Activated CD4-positive, alpha-beta memory T cell treated with anti-CD3 and anti-CD28 coated beads for 36 hours (primary cell): Measurements from ENCODE around the gene DRC3. TPM values are rescaled to one million over a fixed set of nuclear protein-coding genes. Genes with fewer than 3 reads are reported as not detected.
"Not testable (repeated sequence)": the region's sequence is repeated elsewhere in the genome, so short reads cannot be mapped to it uniquely, and the experiment has no call there.

Experiments used
- CTCF ChIA-PET: fragments of 350-600 bp; sonication (Branson Sonifier 250); formaldehyde crosslinking; loops from one replicate; lab custom pipeline; 2021; ENCODE audit warnings: antibody characterized with exemption, inconsistent platforms; lab: Charles Lee
- POLR2A ChIA-PET: fragments of 350-600 bp; sonication (Branson Sonifier 250); formaldehyde crosslinking; loops from one replicate; lab custom pipeline; 2021; ENCODE audit warnings: antibody characterized with exemption; lab: Charles Lee
- DNase-seq: peaks from one replicate; pipeline ENCODE4 v3.0.0-alpha.2; 2020
- H3K27ac Mint-ChIP-seq: one replicate; pipeline ENCODE4 v1.8.0; 2021; ENCODE audit warnings: mixed read lengths
- H3K27me3 Mint-ChIP-seq: one replicate; pipeline ENCODE4 v1.8.0; 2021; ENCODE audit warnings: mixed read lengths
- H3K36me3 Mint-ChIP-seq: one replicate; pipeline ENCODE4 v1.8.0; 2021; ENCODE audit warnings: mixed read lengths
- H3K4me1 Mint-ChIP-seq: one replicate; pipeline ENCODE4 v1.8.0; 2021; ENCODE audit warnings: low read depth, mixed read lengths
- H3K4me3 Mint-ChIP-seq: one replicate; pipeline ENCODE4 v1.8.0; 2021; ENCODE audit warnings: mild to moderate bottlenecking, mixed read lengths
- H3K9me3 Mint-ChIP-seq: one replicate; pipeline ENCODE4 v1.8.0; 2021; ENCODE audit warnings: mixed read lengths
- intact Hi-C: fragments of 100-400 bp; cut with micrococcal nuclease; formaldehyde crosslinking; loops from one replicate; pipeline ENCODE4 v1.15.1; 2023
- total RNA-seq, 2 experiments: library from RNA; stranded (reverse); gene quantifications; one replicate each; pipeline ENCODE4 v1.2.3, GENCODE V29; 2021

Gene DRC3
- total RNA-seq, 2 experiments from 2014 or later: 0.34 to 0.52 TPM

GRCh38 chr17:17934214-17934613 lies 38.4 kb upstream of the DRC3 start:
- POLR2A ChIA-PET: no interaction called here
- CTCF ChIA-PET: no interaction called here
- intact Hi-C loops: no loop called here
- H3K27ac Mint-ChIP-seq: no peak overlapping the region
- H3K4me1 Mint-ChIP-seq: peaks cover 25% of the 10 kb centered on the region
- no peak for DNase-seq
- no peaks in the 10 kb centered on the region for H3K27me3 Mint-ChIP-seq
- H3K4me3 Mint-ChIP-seq: no peak overlapping the region
- no peaks in the 10 kb centered on the region for H3K36me3 Mint-ChIP-seq
- H3K9me3 Mint-ChIP-seq: no peaks in the 10 kb centered on the region

- Mint-ChIP-seq H3K9me3 (no peaks in the 10 kb centered on the region), H3K4me3 (no peak overlapping the region), H3K4me1 (peaks cover 25% of the 10 kb centered on the region), H3K36me3 (no peaks in the 10 kb centered on the region), H3K27me3 (no peaks in the 10 kb centered on the region), H3K27ac (no peak overlapping the region)
- ChIA-PET POLR2A (interaction anchor here (0.7 kb wide), 1 partner anchor 25 kb away, joined by 3 read pairs; no protein-coding TSS in a partner anchor), CTCF (no interaction called here)
- DNase-seq: no peak
- intact Hi-C loops: no loop called here
Measured at GRCh38 chr17:17934806-17935205, 37.9 kb upstream of the DRC3 start.

GRCh38 chr17:17935321-17936271 lies 37.1 kb upstream of the DRC3 start:
- Mint-ChIP-seq H3K36me3 (no peaks in the 10 kb centered on the region), H3K9me3 (no peaks in the 10 kb centered on the region), H3K4me1 (peaks cover 25% of the 10 kb centered on the region), H3K27ac (no peak overlapping the region), H3K4me3 (no peak overlapping the region), H3K27me3 (no peaks in the 10 kb centered on the region)
- CTCF ChIA-PET: interaction anchor here (0.6 kb wide), 1 partner anchor 62 kb away, joined by 3 read pairs; no protein-coding TSS in a partner anchor
- no peak for DNase-seq
- POLR2A ChIA-PET: interaction anchor here (0.7 to 1.0 kb wide), 2 partner anchors 24 to 94 kb away, joined by 3 read pairs; no protein-coding TSS in a partner anchor
- intact Hi-C loops: no loop called here

GRCh38 chr17:17937201-17937853 lies 35.3 kb upstream of the DRC3 start:
- no peak for DNase-seq
- H3K27me3 Mint-ChIP-seq: no peaks in the 10 kb centered on the region
- no peaks in the 10 kb centered on the region for H3K9me3 Mint-ChIP-seq
- peaks cover 25% of the 10 kb centered on the region for H3K4me1 Mint-ChIP-seq
- POLR2A ChIA-PET: no interaction called here
- no peaks in the 10 kb centered on the region for H3K36me3 Mint-ChIP-seq
- intact Hi-C loops: no loop called here
- no peak overlapping the region for H3K4me3 Mint-ChIP-seq
- CTCF ChIA-PET: no interaction called here
- H3K27ac Mint-ChIP-seq: no peak overlapping the region

- intact Hi-C loops: no loop called here
- DNase-seq: no peak
- H3K27ac Mint-ChIP-seq: no peak overlapping the region
- ChIA-PET CTCF (no interaction called here), POLR2A (no interaction called here)
- H3K9me3 Mint-ChIP-seq: no peaks in the 10 kb centered on the region
- peaks cover 27% of the 10 kb centered on the region for H3K4me1 Mint-ChIP-seq
- H3K4me3 Mint-ChIP-seq: no peak overlapping the region
- H3K27me3 Mint-ChIP-seq: no peaks in the 10 kb centered on the region
- no peaks in the 10 kb centered on the region for H3K36me3 Mint-ChIP-seq
Measured at GRCh38 chr17:17937958-17938357, 34.7 kb upstream of the DRC3 start.

- CTCF ChIA-PET: no interaction called here
- intact Hi-C loops: no loop called here
- no peaks in the 10 kb centered on the region for H3K36me3 Mint-ChIP-seq
Measured at GRCh38 chr17:17938388-17939107, 34.1 kb upstream of the DRC3 start.

GRCh38 chr17:17939941-17940340 lies 32.7 kb upstream of the DRC3 start:
- H3K4me3 Mint-ChIP-seq, DNase-seq, intact Hi-C loops, H3K27me3 Mint-ChIP-seq, H3K36me3 Mint-ChIP-seq, H3K9me3 Mint-ChIP-seq, H3K27ac Mint-ChIP-seq: not testable (repeated sequence)
- CTCF ChIA-PET: interaction anchor here (1.3 kb wide), 1 partner anchor 326 kb away, joined by 3 read pairs; no protein-coding TSS in a partner anchor
- H3K4me1 Mint-ChIP-seq: peaks cover 23% of the 10 kb centered on the region
- POLR2A ChIA-PET: interaction anchor here (0.6 kb wide), 1 partner anchor 16 kb away, joined by 3 read pairs; no protein-coding TSS in a partner anchor

More at GRCh38 chr17:17938388-17939107, 34.1 kb upstream of the DRC3 start:
- no peak overlapping the region for H3K27ac Mint-ChIP-seq
- H3K4me3 Mint-ChIP-seq: no peak overlapping the region
- no peaks in the 10 kb centered on the region for H3K27me3 Mint-ChIP-seq
- no peak for DNase-seq
- H3K9me3 Mint-ChIP-seq: no peaks in the 10 kb centered on the region
- POLR2A ChIA-PET: no interaction called here
- H3K4me1 Mint-ChIP-seq: peaks cover 29% of the 10 kb centered on the region

- intact Hi-C loops: no loop called here
- H3K9me3 Mint-ChIP-seq: no peaks in the 10 kb centered on the region
- peaks cover 18% of the 10 kb centered on the region for H3K4me1 Mint-ChIP-seq
- DNase-seq: no peak
- no peaks in the 10 kb centered on the region for H3K36me3 Mint-ChIP-seq
- no peak overlapping the region for H3K27ac Mint-ChIP-seq
- ChIA-PET POLR2A (interaction anchor here (0.8 kb wide), 1 partner anchor 17 kb away, joined by 3 read pairs; no protein-coding TSS in a partner anchor), CTCF (interaction anchor here (1.3 kb wide), 1 partner anchor 327 kb away, joined by 3 read pairs; no protein-coding TSS in a partner anchor)
- no peak overlapping the region for H3K4me3 Mint-ChIP-seq
- no peaks in the 10 kb centered on the region for H3K27me3 Mint-ChIP-seq
Measured at GRCh38 chr17:17940441-17940911, 32.2 kb upstream of the DRC3 start.

- Mint-ChIP-seq H3K27me3 (no peaks in the 10 kb centered on the region), H3K36me3 (no peaks in the 10 kb centered on the region), H3K27ac (no peak overlapping the region), H3K4me3 (no peak overlapping the region), H3K9me3 (no peaks in the 10 kb centered on the region), H3K4me1 (peaks cover 12% of the 10 kb centered on the region)
- POLR2A ChIA-PET: interaction anchor here (0.8 kb wide), 1 partner anchor 17 kb away, joined by 3 read pairs; no protein-coding TSS in a partner anchor
- intact Hi-C loops: no loop called here
- no peak for DNase-seq
- CTCF ChIA-PET: interaction anchor here (1.3 to 1.4 kb wide), 2 partner anchors 22 to 327 kb away, joined by 3 to 4 read pairs; no protein-coding TSS in a partner anchor
Measured at GRCh38 chr17:17941015-17941414, 31.6 kb upstream of the DRC3 start.

GRCh38 chr17:17942846-17943245 lies 29.8 kb upstream of the DRC3 start:
- peaks cover 17% of the 10 kb centered on the region for H3K4me1 Mint-ChIP-seq
- no peaks in the 10 kb centered on the region for H3K36me3 Mint-ChIP-seq
- ChIA-PET CTCF (interaction anchor here (0.8 kb wide), 1 partner anchor 23 kb away, joined by 3 read pairs; no protein-coding TSS in a partner anchor), POLR2A (no interaction called here)
- no peaks in the 10 kb centered on the region for H3K27me3 Mint-ChIP-seq
- H3K4me3 Mint-ChIP-seq: no peak overlapping the region
- DNase-seq: no peak
- H3K27ac Mint-ChIP-seq: no peak overlapping the region
- no peaks in the 10 kb centered on the region for H3K9me3 Mint-ChIP-seq
- intact Hi-C loops: no loop called here

GRCh38 chr17:17943281-17943984 lies 29.2 kb upstream of the DRC3 start:
- no peak overlapping the region for H3K4me3 Mint-ChIP-seq
- no peak overlapping the region for H3K27ac Mint-ChIP-seq
- DNase-seq: no peak
- H3K4me1 Mint-ChIP-seq: peaks cover 22% of the 10 kb centered on the region
- ChIA-PET CTCF (interaction anchor here (0.8 kb wide), 1 partner anchor 24 kb away, joined by 3 read pairs; no protein-coding TSS in a partner anchor), POLR2A (no interaction called here)
- H3K36me3 Mint-ChIP-seq: peaks cover 1% of the 10 kb centered on the region
- no peaks in the 10 kb centered on the region for H3K9me3 Mint-ChIP-seq
- intact Hi-C loops: no loop called here
- H3K27me3 Mint-ChIP-seq: no peaks in the 10 kb centered on the region
